ENCODE measurements around the gene APOL4. TPM values are rescaled to one million over a fixed set of nuclear protein-coding genes. Genes with fewer than 3 reads are reported as not detected.

The APOL4 gene
- polyA plus RNA-seq, 1 donor (not counting 4 experiments of a cell fraction or from before 2014, with no cell fraction given) = 0.08 TPM

GRCh38 chr22:36244522-36245391 is 43.1 kb upstream of the APOL4 start:
- no peaks in the 10 kb centered on the region for H3K36me3 ChIP-seq (ENCODE audit: control insufficient read depth in 2 of 2, extremely low read depth in 1 of 2, insufficient read depth in 2 of 2, low read length in 2 of 2)
- H4K20me1 ChIP-seq (ENCODE audit: control insufficient read depth, extremely low read depth, insufficient read depth, low read length) = no peaks in the 10 kb centered on the region
- H3K4me2 ChIP-seq (ENCODE audit: control insufficient read depth, extremely low read depth, insufficient read depth, low read depth, low read length) = no peak overlapping the region
- dilution Hi-C loops (cut with MboI; ENCODE audit: extremely low pct_ligation_motif_present, low sequenced_read_pairs) = no loop called here
- no peaks in the 10 kb centered on the region for H3K9me3 ChIP-seq (ENCODE audit: control insufficient read depth, low read depth, low read length)
- FAIRE-seq = no peak
- no peak for DNase-seq (ENCODE audit: low read depth, low spot score)
- no peak overlapping the region for H2AFZ ChIP-seq (ENCODE audit: control insufficient read depth, low read length)
- no peaks in the 10 kb centered on the region for H3K79me2 ChIP-seq (ENCODE audit: control insufficient read depth, insufficient read depth, low read length)
- H3K4me3 ChIP-seq (ENCODE audit: control insufficient read depth in 2 of 3, extremely low read depth in 1 of 3, insufficient read depth in 2 of 3, low read depth in 1 of 3, low read length in 3 of 3) = no peak overlapping the region
- no peak for TF ChIP-seq CTCF (optimal IDR thresholded peaks at IDR 0.05 in 1 of 3, IDR thresholded peaks at IDR 0.05 in 1 of 3, conservative IDR thresholded peaks at IDR 0.05 in 1 of 3; ENCODE audit: extremely low read depth in 1 of 3, insufficient read depth in 2 of 3, low read length in 3 of 3)
- H3K27ac ChIP-seq (ENCODE audit: control insufficient read depth, insufficient read depth, low read length) = no peak overlapping the region
- no peaks in the 10 kb centered on the region for H3K9me1 ChIP-seq (ENCODE audit: control insufficient read depth, extremely low read depth, insufficient read depth, low read length)
- H3K9ac ChIP-seq (ENCODE audit: control insufficient read depth, extremely low read depth, insufficient read depth, low read length) = no peak overlapping the region
- H3K4me1 ChIP-seq (ENCODE audit: control insufficient read depth, extremely low read depth, insufficient read depth, low read length) = peaks cover under 1% of the 10 kb centered on the region
- H3K27me3 ChIP-seq (ENCODE audit: control insufficient read depth, extremely low read depth, insufficient read depth, low read length) = no peaks in the 10 kb centered on the region

GRCh38 chr22:36243986-36244385 is 42.4 kb upstream of the APOL4 start:
- Histone ChIP-seq H3K27ac (ENCODE audit: control insufficient read depth, insufficient read depth, low read length) (no peak overlapping the region), H3K4me1 (ENCODE audit: control insufficient read depth, extremely low read depth, insufficient read depth, low read length) (peaks cover 2% of the 10 kb centered on the region)

More at GRCh38 chr22:36243986-36244385, 42.4 kb upstream of the APOL4 start:
- no peaks in the 10 kb centered on the region for H3K36me3 ChIP-seq (ENCODE audit: control insufficient read depth in 2 of 2, extremely low read depth in 1 of 2, insufficient read depth in 2 of 2, low read length in 2 of 2)
- H4K20me1 ChIP-seq (ENCODE audit: control insufficient read depth, extremely low read depth, insufficient read depth, low read length) = no peaks in the 10 kb centered on the region
- H3K9ac ChIP-seq (ENCODE audit: control insufficient read depth, extremely low read depth, insufficient read depth, low read length) = no peak overlapping the region
- no peaks in the 10 kb centered on the region for H3K27me3 ChIP-seq (ENCODE audit: control insufficient read depth, extremely low read depth, insufficient read depth, low read length)
- FAIRE-seq (no peak), DNase-seq (ENCODE audit: low read depth, low spot score) (no peak)
- H3K4me3 ChIP-seq (ENCODE audit: control insufficient read depth in 2 of 3, extremely low read depth in 1 of 3, insufficient read depth in 2 of 3, low read depth in 1 of 3, low read length in 3 of 3) = no peak overlapping the region
- H3K79me2 ChIP-seq (ENCODE audit: control insufficient read depth, insufficient read depth, low read length) = no peaks in the 10 kb centered on the region
- H3K9me1 ChIP-seq (ENCODE audit: control insufficient read depth, extremely low read depth, insufficient read depth, low read length) = no peaks in the 10 kb centered on the region
- H2AFZ ChIP-seq (ENCODE audit: control insufficient read depth, low read length) = no peak overlapping the region
- H3K4me2 ChIP-seq (ENCODE audit: control insufficient read depth, extremely low read depth, insufficient read depth, low read depth, low read length) = no peak overlapping the region
- H3K9me3 ChIP-seq (ENCODE audit: control insufficient read depth, low read depth, low read length) = no peaks in the 10 kb centered on the region
- dilution Hi-C loops (cut with MboI; ENCODE audit: extremely low pct_ligation_motif_present, low sequenced_read_pairs) = no loop called here
- no peak for TF ChIP-seq EZH2 (IDR thresholded peaks at IDR 0.05; ENCODE audit: low read length)
- TF ChIP-seq CTCF (optimal IDR thresholded peaks at IDR 0.05 in 1 of 3, IDR thresholded peaks at IDR 0.05 in 1 of 3, conservative IDR thresholded peaks at IDR 0.05 in 1 of 3; ENCODE audit: extremely low read depth in 1 of 3, insufficient read depth in 2 of 3, low read length in 3 of 3) = no peak

Data from keratinocyte (primary cell).